AG10803 (cell line): Measurements from ENCODE around the gene SERPINA5.

Source experiments
- DNase-seq: peaks from one replicate; pipeline ENCODE4 v3.0.0; 2010; ENCODE audit warnings: low read depth
- H3K4me3 ChIP-seq: 2 replicates; pipeline ENCODE4 v1.5.1; 2011; ENCODE audit warnings: mild to moderate bottlenecking, low read length, control low read depth
- CTCF ChIP-seq: conservative IDR thresholded peaks from 2 replicates; pipeline ENCODE4 v1.5.1; 2011; ENCODE audit warnings: mild to moderate bottlenecking, low read length, control low read depth, inconsistent platforms

Gene SERPINA5

GRCh38 chr14:94617988-94618822 is 37.0 kb downstream of the SERPINA5 start:
- no peak overlapping the region for H3K4me3 ChIP-seq
- DNase-seq: no peak
- TF ChIP-seq CTCF: no peak

GRCh38 chr14:94619297-94619696 is 38.1 kb downstream of the SERPINA5 start:
- TF ChIP-seq CTCF: no peak
- no peak for DNase-seq

DNA sequence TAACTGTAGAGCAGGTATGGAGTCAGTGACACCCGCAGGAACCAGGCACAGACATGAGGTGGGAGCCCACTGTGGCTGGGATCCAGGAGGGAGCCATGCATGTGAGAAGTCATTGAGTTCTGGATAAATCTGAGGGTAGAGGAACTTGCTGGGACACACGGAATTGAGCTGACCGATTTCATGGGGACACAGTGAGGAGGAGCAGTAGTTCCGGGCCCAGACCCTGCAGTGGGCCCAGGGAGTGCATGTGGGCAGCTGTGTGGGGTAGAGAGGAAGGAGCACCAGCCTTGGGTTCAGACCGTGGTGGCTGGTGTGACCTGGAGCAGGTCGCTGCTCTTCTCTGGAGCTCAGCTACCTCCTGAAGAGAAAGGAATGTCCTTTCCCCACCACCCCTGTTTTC is 39.4 kb downstream of the SERPINA5 start:
- no peak for DNase-seq
- TF ChIP-seq CTCF: no peak
- H3K4me3 ChIP-seq: no peak overlapping the region

More at GRCh38 chr14:94619297-94619696, 38.1 kb downstream of the SERPINA5 start:
- H3K4me3 ChIP-seq: no peak overlapping the region

DNA sequence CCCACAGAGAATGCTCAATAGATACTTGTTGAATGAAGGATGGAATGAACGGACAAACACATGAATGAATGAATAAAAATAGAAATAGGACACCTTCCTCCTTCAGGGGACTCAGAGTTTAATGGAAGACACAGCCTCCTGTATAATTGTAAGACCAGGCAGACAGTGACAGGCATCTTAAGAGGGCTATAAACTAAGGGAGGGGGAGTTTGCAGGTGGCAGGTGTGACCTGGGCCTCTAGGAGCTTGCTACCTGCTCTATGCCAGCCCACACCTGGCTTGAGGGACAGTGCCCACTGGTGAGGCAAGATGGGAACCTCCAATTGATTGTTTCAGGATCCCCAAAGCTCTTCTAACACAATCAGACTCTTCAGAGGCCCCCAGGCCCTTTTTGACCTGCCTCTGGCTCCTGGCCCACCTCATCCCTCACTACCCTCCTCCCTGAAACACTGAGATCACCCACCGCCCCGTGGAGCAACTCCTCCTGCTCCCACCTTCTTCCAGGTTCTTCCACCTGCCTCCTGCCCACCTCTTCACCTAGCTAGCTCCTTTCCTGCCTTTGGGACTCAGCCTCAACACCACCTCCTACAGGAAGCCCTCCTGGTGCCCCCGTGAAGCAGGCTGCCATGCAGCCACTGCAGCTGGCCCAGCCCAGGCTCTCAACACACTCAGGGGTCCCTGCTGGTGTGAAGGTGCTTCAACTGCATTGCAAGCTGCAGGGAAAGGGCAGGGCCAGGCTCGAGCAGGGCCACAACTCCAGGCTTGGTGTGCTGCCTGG is 40.3 kb downstream of the SERPINA5 start:
- TF ChIP-seq CTCF: no peak
- H3K4me3 ChIP-seq: no peak overlapping the region
- no peak for DNase-seq

GRCh38 chr14:94622653-94623421 is 41.6 kb downstream of the SERPINA5 start:
- peak; percentile 11 for DNase-seq
- TF ChIP-seq CTCF: no peak

DNA sequence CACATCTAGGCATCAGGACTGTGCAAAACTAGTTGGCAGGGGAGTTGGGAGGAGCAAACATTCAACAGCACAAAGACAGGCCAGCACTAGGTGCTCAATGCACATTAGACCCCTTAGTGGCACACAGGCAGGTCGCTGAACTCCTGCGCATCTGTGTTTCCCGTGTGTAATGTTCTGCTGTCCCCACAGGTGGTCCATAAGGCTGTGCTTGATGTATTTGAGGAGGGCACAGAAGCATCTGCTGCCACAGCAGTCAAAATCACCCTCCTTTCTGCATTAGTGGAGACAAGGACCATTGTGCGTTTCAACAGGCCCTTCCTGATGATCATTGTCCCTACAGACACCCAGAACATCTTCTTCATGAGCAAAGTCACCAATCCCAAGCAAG is 42.2 kb downstream of the SERPINA5 start:
- DNase-seq: no peak
- H3K4me3 ChIP-seq: no peak overlapping the region
- no peak for TF ChIP-seq CTCF

More at GRCh38 chr14:94622653-94623421, 41.6 kb downstream of the SERPINA5 start:
- no peak overlapping the region for H3K4me3 ChIP-seq
